HG03558 (cell line): Measurements from ENCODE around the gene ACTN2.
A peak's percentile ranks its signal among the peaks of the same experiment; 100 is the strongest.

Experiments used
- ATAC-seq: cut with Tn5 transposase; IDR thresholded peaks from one replicate; pipeline ENCODE4 v1.9.1; 2021; ENCODE audit warnings: moderate number of reproducible peaks; ENCODE audit not compliant: unreplicated experiment; ENCODE audit errors: extremely low read depth

The ACTN2 gene

DNA sequence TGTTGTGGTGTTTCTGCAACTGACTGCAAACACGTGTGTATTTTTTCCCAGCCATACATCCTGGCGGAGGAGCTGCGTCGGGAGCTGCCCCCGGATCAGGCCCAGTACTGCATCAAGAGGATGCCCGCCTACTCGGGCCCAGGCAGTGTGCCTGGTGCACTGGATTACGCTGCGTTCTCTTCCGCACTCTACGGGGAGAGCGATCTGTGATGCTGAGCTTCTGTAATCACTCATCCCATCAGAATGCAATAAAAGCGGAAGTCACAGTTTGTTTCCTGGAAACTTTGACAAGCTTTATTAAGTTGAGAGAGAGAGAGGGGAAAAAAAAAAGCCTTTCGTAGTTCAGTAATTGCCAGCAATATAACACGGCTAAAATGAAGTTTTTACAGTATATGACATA is 76.1 kb downstream of the ACTN2 start:
- ATAC-seq: no peak

DNA sequence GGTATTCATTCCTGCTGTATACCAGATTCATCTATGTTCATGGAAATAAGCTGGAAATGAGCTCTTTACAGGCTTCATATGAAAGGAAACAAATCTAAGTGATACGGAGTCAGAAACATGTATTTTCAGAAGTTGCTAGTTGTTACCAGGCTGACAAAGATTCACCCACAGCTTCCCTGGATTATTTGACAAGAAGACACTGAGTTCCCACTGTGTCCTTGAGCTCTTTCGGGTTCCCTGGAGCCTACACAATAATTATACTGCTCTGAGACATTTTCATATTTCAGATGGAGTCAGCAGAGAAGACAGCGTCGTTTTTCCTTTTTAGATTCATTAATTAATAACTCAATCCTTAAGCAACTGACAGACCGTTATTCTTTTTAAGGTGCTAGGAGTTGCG is 79.5 kb downstream of the ACTN2 start:
- no peak for ATAC-seq

DNA sequence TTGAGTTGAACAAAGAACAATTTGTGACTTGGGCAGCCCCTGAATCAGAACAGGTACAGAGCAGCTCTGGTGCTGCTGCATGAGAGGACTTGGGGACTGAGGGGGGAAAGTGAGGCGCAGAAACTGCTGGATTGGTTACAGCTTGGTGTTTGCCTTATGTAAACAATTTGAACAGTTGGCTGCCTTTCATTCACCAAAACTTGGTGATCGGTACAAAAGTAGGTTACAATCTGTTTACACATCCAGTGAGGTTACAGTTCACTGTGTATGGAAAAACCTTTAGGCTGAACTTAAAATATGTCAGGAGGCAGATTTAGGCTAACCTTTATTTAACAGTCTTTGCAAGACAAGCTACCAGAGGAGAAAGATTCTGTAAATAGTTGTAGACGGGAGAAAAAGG is 80.2 kb downstream of the ACTN2 start:
- no peak for ATAC-seq

DNA sequence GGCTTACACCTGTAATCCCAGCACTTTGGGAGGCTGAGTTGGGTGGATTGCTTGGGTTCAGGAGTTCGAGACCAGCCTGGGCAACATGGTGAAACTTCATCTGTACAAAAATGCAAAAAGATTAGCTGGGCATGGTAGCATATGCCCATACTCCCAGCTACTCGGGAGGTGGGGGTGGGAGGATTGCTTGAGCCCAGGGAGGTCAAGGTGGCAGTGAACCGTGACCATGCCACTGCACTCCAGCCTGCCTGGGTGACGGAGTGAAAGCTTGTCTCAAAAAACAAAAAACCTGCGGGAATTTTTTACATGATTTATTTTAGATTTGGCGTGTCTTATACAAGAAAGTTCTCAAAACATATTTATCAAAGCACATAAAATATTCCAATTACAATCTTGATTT is 81.0 kb downstream of the ACTN2 start:
- no peak for ATAC-seq

DNA sequence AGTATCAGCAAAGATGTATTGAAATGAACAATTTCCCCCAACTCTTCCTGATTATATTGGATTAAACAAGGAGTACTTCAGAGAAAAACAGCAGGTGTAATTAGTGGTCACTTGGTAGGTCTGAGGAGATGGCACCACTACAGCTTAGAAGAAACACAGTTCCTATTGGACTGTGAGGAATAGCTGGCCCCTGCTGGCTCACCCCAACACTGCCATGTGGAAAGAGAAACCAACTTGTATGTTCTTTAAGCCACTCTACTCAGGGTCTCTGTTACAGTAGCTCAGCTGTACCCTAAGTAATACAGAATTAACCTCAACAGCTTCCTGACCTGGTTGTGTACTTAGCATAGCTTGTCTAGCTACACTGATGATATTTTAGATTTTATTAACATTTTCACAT is 82.3 kb downstream of the ACTN2 start:
- no peak for ATAC-seq

DNA sequence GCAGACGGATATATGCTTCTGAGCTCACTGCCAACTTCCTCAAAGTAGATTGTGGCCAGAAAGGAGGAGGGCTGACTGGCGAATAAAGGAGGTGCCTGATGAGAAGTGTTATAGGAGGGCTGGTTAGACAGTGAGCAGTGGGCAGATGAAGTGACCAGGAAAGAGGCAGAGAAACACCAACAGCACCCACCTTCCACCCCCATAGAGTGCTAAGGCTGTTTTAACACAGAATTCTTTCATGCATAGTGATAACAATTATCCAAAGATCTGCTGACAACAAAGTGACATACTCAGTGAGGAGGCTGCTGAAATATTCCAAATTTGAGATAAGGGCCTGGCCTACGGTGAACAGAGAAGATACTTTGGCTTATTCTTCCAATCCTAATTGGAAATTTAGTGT is 87.6 kb downstream of the ACTN2 start:
- ATAC-seq: no peak

DNA sequence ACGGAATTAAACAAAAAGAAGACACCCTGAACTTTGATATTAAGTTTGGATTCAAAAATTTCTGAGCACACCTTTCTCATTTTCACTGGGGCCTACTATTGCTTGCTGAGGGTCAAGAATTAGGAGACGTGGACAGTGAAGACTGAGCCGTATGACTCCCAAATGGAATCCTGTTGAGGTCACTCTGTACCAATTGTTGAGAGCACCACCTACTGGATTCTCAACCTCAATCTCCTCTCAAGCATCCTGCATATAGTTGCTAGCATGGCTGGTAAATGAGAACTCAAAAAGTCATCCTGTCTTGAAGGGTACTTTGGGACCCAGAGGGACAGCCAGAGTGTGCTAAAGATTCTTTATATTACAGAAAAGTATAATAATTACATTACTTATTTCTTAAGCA is 88.6 kb downstream of the ACTN2 start:
- no peak for ATAC-seq

DNA sequence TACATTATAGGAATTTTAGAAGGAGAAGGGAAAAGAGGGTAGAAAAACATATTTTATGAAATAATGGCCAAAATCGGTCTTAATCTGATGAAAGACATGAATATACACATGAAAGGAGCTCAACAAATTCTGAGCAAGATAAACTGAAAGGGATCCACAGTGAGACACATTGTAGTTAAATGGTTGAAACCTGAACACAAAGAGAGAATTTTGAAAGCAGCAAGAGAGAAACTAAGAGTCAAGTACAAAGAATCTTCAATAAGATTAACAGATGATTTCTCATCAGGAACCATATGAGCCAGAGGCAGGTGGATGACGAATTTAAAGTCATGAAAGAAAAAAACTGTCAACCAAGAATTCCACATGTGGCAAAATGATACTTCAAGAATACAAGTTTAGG is 93.0 kb downstream of the ACTN2 start:
- ATAC-seq: no peak

DNA sequence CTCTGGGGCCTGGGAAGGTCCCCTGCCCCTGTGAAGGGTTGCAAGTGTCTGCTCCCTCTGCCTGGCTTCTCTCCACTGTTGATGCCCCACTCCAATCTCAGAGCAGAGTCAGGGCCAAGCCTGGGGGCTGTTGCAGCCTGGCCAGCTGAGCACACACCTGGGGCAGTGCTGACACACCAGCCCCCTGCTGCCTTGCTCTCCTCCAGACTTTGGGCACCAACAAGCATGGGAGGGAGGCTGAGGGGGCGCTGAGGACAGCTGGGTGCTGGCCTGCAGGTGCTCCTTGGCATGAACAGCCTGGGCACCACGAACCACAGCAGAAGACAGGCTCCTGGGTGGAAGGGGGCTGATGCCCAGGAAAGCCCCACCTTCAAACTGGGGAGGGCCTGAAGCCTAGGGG is 99.2 kb downstream of the ACTN2 start:
- no peak for ATAC-seq

DNA sequence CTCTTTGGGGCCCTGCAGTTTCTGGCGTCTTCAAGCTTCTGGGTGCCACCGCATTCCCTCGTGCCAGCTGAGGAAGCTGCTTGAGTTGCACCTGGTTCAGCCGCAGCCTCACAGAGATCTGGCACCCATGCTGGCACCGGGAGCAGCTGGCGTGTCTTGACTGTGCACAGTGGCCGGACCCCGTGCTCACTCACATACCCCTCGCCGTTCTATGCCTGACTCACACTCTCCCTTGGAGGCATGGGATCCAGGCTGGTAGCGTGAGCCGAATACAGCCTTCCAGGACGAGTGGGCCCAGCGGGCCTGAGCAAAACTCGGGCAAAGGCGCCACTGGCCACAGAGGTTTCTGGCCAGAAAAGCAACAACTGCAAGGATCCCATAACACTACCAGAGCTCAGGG is 100.2 kb downstream of the ACTN2 start:
- ATAC-seq: no peak

DNA sequence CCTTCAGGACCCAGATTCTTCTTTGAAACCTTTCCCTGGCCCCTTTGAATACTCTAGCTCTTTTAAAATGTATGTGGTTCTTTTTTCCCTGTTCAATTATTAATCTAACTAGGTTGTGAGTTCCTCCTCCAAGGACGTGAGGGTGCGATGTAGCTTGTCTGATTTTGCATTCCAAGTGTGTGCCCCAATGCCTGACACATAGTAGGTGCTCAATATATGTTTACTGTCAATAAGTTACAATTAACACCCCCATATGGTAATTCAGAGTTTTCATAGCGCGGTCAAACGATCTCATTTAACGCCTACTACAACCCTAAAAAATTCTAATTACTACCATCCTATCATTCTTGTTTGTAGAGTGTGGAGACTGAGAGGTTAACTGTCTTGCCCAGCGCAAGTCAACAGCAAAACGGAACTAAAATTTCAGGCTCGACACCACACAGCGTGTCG is 108.3 kb downstream of the ACTN2 start:
- no peak for ATAC-seq

DNA sequence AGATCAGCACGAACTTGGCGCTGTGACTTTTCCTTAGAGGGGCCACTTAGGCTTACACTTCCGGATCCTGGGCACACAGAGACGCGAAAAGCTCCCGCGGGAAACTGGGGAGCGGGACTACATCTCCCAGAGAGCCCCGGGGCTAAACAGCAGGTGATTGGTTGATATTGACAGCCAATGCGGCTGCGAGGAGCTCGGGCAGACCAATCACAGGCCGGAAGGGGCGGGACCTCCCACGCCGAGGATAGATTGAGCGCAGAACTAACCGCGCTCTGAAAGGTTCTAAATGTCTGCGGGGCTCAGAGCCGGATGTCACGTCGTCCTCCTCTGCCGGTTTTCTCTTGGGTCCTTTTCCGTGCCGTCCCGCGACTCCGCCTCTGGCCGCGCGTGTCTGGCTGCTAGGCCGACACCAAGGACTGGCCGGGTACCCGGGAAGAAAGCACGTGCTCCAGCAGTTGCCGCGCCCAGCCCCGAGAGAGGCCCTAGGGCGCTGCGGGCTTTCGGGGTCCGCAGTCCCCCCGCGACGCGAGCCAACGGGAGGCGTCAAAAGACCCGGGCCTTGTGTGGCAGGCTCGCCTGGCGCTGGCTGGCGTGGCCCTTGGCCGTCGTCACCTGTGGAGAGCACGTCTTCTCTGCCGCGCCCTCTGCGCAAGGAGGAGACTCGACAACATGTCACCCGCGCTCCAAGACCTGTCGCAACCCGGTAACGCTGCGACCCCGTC is 108.9 kb downstream of the ACTN2 start, which contains the start of gene MTR:
MTR (plus strand) TSS at position 258 of the 722 bp plus-strand sequence; CDS start at position 670, 412 bp downstream.
- peak; percentile 96 for ATAC-seq

DNA sequence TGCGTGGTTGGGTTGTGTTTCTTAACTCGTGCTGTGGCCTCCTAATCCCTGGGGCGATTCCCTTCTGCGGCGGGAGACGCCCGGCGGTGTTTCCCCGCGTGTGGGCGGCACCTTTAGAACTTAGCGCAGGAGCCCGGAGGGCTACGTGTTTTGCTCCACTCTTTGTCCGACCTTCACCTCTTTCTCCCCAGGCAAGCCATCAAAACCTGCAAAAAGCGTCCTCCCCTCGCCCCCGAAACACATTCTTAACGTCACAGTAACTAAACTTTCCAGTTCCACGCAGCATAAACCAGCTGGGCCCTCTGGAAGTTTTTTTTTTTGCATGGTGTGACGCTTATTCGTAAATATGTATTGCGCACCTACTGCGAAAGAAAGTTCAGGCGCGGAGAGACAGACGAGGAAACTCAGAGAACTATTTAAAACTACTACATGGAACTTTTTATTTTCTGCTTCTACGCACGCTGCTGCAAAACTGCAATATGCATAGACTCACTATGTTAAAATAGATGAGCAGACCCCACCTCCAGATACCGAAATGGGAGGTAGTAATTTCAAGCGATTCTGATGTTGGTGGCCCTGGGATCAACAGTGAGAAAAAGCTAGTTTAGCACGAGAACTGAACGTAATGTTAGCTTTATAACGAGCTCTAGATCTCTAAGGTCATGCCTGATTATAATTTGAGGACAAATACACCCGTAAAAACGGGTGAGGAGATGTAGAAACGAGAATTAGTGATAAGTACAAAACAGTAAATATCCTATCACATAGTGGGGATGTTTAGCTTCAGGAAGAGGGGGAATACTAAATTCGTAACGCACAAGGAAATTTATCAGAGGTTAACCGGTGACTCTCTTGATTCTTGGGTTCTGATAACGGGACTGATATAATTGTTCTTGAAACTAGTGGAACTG is 109.7 kb downstream of the ACTN2 start:
- peak; percentile 6 for ATAC-seq

DNA sequence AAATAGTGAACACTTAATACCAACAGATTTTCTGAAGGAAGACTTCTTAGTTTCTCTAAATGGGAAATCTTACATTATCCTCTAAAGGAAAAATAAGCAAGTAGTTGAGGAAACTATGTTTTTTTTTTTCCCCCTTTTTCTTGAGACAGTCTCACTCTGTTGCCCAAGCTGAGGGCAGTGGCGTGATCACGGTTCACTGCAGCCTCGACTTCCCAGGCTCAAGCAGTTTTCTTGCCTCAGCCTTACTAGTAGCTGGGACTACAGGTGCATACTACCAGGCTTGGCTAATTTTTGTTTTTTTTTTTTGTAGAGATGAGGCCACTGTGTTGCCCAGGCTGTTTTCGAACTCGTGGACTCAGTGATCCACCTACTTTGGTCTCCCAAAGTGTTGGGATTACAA is 112.7 kb downstream of the ACTN2 start:
- ATAC-seq: no peak

DNA sequence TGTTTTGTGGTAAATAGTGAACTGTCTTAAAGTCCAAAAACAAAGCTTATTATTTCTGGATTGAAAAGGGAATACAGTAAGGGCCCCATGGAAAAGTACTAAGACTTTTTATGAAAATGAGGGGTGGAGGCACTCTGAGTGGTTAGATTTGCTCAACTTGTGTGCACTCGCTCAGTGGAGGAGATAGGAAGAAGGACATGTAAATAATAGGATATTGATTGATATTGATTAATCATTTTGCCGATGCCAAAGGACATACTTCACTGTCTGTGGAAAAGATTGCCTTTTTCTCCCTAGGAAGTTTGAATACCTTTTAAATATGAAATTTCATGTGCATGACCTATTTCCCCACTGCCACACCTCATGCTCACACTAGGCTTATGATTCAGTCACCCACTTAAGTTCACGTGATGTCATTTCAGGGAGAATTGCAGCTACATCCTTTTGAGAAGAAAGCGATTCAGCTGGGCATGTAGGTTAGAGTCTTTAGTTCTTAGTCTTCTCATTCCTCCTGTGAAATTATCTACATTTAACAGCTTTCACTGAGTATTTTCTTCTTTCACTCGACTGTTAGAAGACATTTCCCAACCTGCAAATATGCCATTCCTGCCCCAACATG is 113.8 kb downstream of the ACTN2 start:
- no peak for ATAC-seq

DNA sequence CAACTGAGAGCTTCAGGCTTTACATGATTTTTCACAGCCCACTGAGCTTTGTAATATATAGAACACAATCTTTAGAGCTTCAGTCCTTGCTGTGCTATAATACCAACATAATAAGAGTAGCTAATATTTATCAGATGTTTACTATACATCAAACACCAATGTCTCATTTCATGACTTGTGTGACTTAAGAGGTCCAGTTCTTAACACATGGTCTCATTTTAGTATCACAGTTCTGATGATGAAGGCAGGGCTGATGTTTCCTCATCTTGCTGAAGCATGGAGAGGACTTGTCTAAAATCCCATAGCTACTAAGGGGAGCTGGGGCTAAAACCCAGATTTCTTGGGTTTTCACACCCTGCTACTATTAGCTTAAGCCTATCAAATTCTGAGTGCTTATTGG is 114.3 kb downstream of the ACTN2 start:
- ATAC-seq: no peak

DNA sequence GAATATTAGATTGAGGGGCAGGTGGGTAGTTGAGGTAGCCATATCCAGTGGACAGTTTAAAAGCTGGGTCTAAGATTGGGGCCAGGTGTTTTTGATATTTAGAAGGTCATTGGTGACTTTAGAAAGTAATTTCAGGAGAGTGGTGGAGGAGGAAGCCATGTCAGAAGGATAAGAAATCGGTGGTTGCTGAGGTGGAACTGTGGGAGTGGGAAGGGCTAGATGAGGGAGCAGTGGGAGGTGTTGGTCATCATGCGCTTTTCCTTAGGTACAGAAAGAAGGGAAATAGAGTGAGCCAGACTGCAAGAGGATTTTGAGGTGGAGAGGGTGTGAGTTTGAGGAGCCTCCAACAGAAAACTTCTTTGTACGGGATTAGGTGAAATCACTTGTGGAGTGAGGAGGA is 116.0 kb downstream of the ACTN2 start:
- ATAC-seq: no peak

DNA sequence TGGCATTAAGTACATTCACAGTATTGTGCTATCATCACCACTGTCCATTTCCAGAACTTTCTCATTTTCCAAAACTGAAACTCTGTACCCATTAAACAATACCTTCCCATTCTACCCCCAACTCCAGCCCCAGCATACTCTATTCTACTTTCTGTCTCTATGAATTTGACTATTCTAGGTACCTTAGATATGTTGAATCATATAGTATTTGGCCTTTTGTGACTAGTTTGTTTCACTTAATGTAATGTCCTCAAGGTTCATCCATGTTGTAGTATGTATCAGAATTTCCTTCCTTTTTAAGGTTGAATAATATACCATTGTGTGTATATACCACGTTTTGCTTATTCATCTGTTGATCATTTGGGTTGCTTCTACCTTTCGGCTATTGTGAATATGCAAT is 120.3 kb downstream of the ACTN2 start:
- no peak for ATAC-seq

DNA sequence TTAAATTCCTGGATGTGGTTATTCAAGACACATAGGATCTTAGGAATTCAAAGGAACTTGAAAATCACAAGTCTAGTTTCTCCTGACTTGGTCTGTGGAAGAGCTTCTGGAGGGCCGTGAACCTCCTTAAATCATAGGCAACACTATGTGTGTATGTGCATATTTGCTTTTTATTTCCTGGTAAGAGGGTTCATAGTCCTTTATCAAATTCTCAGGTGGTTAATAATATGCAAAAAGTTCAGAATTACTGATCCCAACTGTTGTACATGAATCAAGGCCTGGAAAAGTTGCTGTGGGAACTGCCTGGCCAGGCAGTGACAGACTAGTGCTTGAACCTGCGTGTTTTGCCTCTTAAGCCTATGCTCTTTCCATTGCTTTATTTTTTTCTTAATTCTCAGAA is 121.7 kb downstream of the ACTN2 start:
- no peak for ATAC-seq

DNA sequence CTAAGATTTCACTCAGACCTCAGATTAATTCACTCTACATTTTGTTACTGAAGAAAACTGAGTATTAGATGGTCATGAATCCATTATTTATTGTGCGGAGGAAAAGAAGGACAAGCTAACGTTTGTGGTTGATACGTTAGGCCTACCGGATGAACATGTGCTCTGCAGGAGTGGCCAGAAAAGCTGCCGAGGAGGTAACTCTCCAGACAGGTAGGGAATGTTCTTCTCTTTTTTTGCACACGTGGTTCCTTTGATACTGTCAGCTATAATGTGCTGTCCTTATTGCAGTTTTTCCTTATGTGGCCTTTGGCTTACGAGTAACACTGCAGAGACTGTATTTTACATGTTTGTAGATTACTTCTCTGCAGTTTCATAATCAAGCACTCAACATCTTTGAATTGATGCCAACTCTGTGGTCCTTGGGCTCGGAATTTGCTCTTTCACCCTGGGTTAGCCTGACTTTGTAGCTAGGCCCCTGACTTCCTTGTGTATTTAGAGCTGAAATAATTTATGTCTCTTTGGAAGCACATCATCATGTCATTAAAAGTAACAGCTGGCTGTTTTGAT is 122.3 kb downstream of the ACTN2 start:
- ATAC-seq: no peak

DNA sequence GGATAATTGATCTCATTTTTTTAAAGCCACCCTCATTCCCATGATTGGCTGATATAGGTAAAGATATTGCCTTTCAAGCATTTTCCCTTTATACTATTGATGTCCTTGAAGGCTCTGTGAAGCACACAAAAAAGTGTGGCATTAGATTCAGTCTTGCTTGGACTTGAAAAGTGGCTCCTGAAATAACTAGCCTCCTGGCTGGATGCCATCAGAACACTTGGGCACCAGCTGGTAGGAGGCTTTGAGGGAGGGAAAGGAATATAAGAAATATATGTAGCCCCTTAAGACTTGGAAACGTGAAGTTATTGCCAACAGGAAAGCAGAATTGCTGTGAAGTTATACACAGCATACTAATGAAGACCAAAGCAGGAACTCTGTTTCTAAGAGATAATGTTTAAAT is 122.8 kb downstream of the ACTN2 start:
- ATAC-seq: no peak
